Fibroblast of lung (primary cell): ENCODE results near the gene PDE1A.

Experiments
- CTCF ChIP-seq, 2 donors: IDR thresholded peaks in 1 of 2; conservative IDR thresholded peaks in 1 of 2; 1 replicate in 1 of 2; 2 replicates in 1 of 2; pipeline ENCODE4 v1.5.1; 2011 to 2012; ENCODE audit warnings: low read length in 2 of 2, control low read depth in 1 of 2, inconsistent platforms in 1 of 2, low read depth in 1 of 2, mild to moderate bottlenecking in 1 of 2
- EZH2 ChIP-seq: IDR thresholded peaks from 2 replicates; pipeline ENCODE4 v1.5.1; 2012; ENCODE audit warnings: low read length, control low read depth, mild to moderate bottlenecking; ENCODE audit errors: missing control alignments

DNA sequence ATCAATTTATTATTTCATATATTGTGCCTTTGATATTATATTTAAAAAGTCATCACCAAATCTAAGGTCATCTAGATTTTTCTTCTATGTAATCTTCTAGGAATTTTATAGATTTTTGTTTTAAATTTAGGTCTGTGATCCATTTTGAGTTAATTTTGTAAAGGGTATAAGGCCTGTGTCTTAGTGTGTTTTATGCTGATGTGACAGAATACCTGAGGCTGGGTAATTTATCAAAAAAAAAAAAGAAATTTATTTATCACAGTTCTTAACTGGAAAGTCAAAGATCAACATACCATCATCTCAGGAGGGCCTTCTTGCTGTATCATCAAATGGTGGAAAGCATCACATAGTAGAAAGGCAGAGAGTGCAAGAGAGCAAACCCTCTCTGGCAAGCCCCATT lies 216.2 kb downstream of the PDE1A start:
- TF ChIP-seq CTCF (conservative IDR thresholded peaks at IDR 0.05 in 1 of 2, IDR thresholded peaks at IDR 0.05 in 1 of 2; ENCODE audit: low read depth in 1 of 2, low read length in 2 of 2) (no peak), EZH2 (no peak)
